SU-DHL-6 (cell line): ENCODE results near the gene ICA1.

ENCODE experiments used
- CTCF ChIP-seq: fragments of 200-600 bp; sonication (generic); IDR thresholded peaks from one replicate; pipeline ENCODE4 v1.5.1; 2017; ENCODE audit warnings: antibody characterized with exemption, mild to moderate bottlenecking, low read length, moderate library complexity; ENCODE audit not compliant: insufficient read depth, poor library complexity, severe bottlenecking
- EZH2phosphoT487 ChIP-seq: fragments of 200-600 bp; sonication (generic), shearing (Covaris generic); conservative IDR thresholded peaks from 2 replicates; pipeline ENCODE4 v1.6.1; 2018; ENCODE audit warnings: mild to moderate bottlenecking, antibody characterized with exemption, low read length, moderate library complexity, mixed read lengths

GRCh38 chr7:8211725-8212096, 50.3 kb downstream of the ICA1 start:
- no peak for TF ChIP-seq CTCF
- no peak for TF ChIP-seq EZH2phosphoT487
